Keratinocyte (primary cell): Measurements from ENCODE around the gene MYLK4. TPM values are rescaled to one million over a fixed set of nuclear protein-coding genes. Genes with fewer than 3 reads are reported as not detected.

ENCODE experiments used
- DNase-seq: peaks from one replicate; pipeline ENCODE4 v3.0.0-alpha.2; 2011; ENCODE audit warnings: low read depth, missing footprints, low spot score
- FAIRE-seq: peaks from 2 replicates; lab custom pipeline; 2011; peaks lifted over from hg19 to GRCh38; lab: Jason Lieb, UNC
- H2AFZ ChIP-seq: 2 replicates; pipeline ENCODE4 v1.6.0; 2012; ENCODE audit warnings: low read length, control low read depth, inconsistent platforms; ENCODE audit not compliant: control insufficient read depth
- H3K27ac ChIP-seq: 2 replicates; pipeline ENCODE4 v1.5.1; 2011; ENCODE audit warnings: low read length; ENCODE audit not compliant: control insufficient read depth, insufficient read depth
- H3K27me3 ChIP-seq: 3 replicates; pipeline ENCODE4 v1.6.0; 2011; ENCODE audit warnings: low read length; ENCODE audit not compliant: control insufficient read depth, insufficient read depth; ENCODE audit errors: extremely low read depth
- H3K36me3 ChIP-seq, 2 experiments: 2 replicates in 1 of 2; 3 replicates in 1 of 2; pipeline ENCODE4 v1.5.1; 2011; ENCODE audit warnings: low read length in 2 of 2, mild to moderate bottlenecking in 1 of 2; ENCODE audit not compliant: control insufficient read depth in 2 of 2, insufficient read depth in 2 of 2; ENCODE audit errors: extremely low read depth in 1 of 2
- H3K4me1 ChIP-seq: 3 replicates; pipeline ENCODE4 v1.5.1; 2011; ENCODE audit warnings: low read length; ENCODE audit not compliant: control insufficient read depth, insufficient read depth; ENCODE audit errors: extremely low read depth
- H3K4me2 ChIP-seq: 3 replicates; pipeline ENCODE4 v1.6.0; 2011; ENCODE audit warnings: low read depth, low read length; ENCODE audit not compliant: control insufficient read depth, insufficient read depth; ENCODE audit errors: extremely low read depth
- H3K4me3 ChIP-seq, 3 experiments: fragments of 200-600 bp in 1 of 3; sonication (generic) in 1 of 3; 2 replicates in 2 of 3; 3 replicates in 1 of 3; pipeline ENCODE4 v1.5.1; 2011 to 2016; ENCODE audit warnings: low read length in 3 of 3, mild to moderate bottlenecking in 3 of 3, control low read depth in 2 of 3, inconsistent platforms in 1 of 3, low read depth in 1 of 3, mixed read lengths in 1 of 3, mixed run types in 1 of 3, moderate library complexity in 1 of 3; ENCODE audit not compliant: control insufficient read depth in 2 of 3, insufficient read depth in 2 of 3; ENCODE audit errors: extremely low read depth in 1 of 3
- H3K79me2 ChIP-seq: 2 replicates; pipeline ENCODE4 v1.6.0; 2012; ENCODE audit warnings: low read length; ENCODE audit not compliant: control insufficient read depth, insufficient read depth
- H3K9ac ChIP-seq: 3 replicates; pipeline ENCODE4 v1.6.0; 2011; ENCODE audit warnings: low read length; ENCODE audit not compliant: control insufficient read depth, insufficient read depth; ENCODE audit errors: extremely low read depth
- H3K9me1 ChIP-seq: 3 replicates; pipeline ENCODE4 v1.6.0; 2011; ENCODE audit warnings: low read length; ENCODE audit not compliant: control insufficient read depth, insufficient read depth; ENCODE audit errors: extremely low read depth
- H3K9me3 ChIP-seq: 2 replicates; pipeline ENCODE4 v1.5.1; 2012; ENCODE audit warnings: low read depth, low read length; ENCODE audit not compliant: control insufficient read depth
- H4K20me1 ChIP-seq: 3 replicates; pipeline ENCODE4 v1.6.0; 2011; ENCODE audit warnings: low read length; ENCODE audit not compliant: control insufficient read depth, insufficient read depth; ENCODE audit errors: extremely low read depth
- EZH2 ChIP-seq: IDR thresholded peaks from one replicate; pipeline ENCODE4 v1.6.1; 2012; ENCODE audit warnings: inconsistent platforms, mild to moderate bottlenecking, low read length, moderate library complexity
- dilution Hi-C: fragments of 300-500 bp; cut with MboI; formaldehyde crosslinking; loops from one replicate; pipeline ENCODE4 v1.7.0; 2020; ENCODE audit warnings: low sequenced_read_pairs; ENCODE audit not compliant: extremely low pct_ligation_motif_present
- polyA plus RNA-seq, 5 experiments: library from polyadenylated mRNA; depleted of rRNA in 3 of 5; stranded (reverse) in 3 of 5; stranded (forward) in 1 of 5; unstranded in 1 of 5; fragments of >200 nt; gene quantifications; 1 replicate in 1 of 5; 2 replicates in 3 of 5; 3 replicates in 1 of 5; pipeline versions ENCODE4 v1.2.1 to v1.2.3, GENCODE V29; 2011 to 2012; ENCODE audit warnings: missing spikeins in 2 of 5, low read depth in 1 of 5, low replicate concordance in 1 of 5
- TF ChIP-seq, protein P1 (sequence below), 3 experiments: IDR thresholded peaks in 1 of 3; conservative IDR thresholded peaks in 1 of 3; optimal IDR thresholded peaks in 1 of 3; 2 replicates in 2 of 3; 3 replicates in 1 of 3; pipeline versions ENCODE3 to v1.5.1; 2011; ENCODE audit warnings: low read length in 3 of 3, mild to moderate bottlenecking in 3 of 3, moderate library complexity in 2 of 3, control low read depth in 1 of 3, inconsistent platforms in 1 of 3; ENCODE audit not compliant: insufficient read depth in 2 of 3; ENCODE audit errors: extremely low read depth in 1 of 3

MYLK4 gene
- polyA plus RNA-seq, 1 donor (not counting 4 experiments of a cell fraction or from before 2014, with no cell fraction given) = 0.31 TPM

DNA sequence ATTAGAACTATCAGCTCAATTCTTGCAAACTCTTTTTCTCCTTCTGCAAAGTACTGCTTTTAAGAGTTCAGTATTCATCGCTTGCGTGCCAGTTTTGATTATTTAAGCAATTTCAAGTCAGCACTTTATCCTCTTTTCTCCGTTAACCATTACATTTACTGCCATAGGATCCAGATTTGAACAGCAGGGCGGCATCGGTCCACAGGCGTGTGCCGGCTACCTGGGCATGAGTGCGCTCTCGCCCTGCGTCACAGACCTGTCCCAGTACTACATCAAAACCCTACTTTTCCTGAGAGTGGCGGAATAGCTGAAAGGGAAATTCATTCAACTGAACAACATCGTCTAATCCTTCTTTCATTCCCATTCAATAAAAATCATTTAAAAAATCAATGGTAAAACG is 53.4 kb downstream of the MYLK4 start:
- no peaks in the 10 kb centered on the region for H3K79me2 ChIP-seq
- TF ChIP-seq, protein P1, sequence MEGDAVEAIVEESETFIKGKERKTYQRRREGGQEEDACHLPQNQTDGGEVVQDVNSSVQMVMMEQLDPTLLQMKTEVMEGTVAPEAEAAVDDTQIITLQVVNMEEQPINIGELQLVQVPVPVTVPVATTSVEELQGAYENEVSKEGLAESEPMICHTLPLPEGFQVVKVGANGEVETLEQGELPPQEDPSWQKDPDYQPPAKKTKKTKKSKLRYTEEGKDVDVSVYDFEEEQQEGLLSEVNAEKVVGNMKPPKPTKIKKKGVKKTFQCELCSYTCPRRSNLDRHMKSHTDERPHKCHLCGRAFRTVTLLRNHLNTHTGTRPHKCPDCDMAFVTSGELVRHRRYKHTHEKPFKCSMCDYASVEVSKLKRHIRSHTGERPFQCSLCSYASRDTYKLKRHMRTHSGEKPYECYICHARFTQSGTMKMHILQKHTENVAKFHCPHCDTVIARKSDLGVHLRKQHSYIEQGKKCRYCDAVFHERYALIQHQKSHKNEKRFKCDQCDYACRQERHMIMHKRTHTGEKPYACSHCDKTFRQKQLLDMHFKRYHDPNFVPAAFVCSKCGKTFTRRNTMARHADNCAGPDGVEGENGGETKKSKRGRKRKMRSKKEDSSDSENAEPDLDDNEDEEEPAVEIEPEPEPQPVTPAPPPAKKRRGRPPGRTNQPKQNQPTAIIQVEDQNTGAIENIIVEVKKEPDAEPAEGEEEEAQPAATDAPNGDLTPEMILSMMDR (optimal IDR thresholded peaks at IDR 0.05 in 1 of 3, IDR thresholded peaks at IDR 0.05 in 1 of 3, conservative IDR thresholded peaks at IDR 0.05 in 1 of 3; ENCODE audit: extremely low read depth in 1 of 3, insufficient read depth in 2 of 3, low read length in 3 of 3) = peak in 1 of 3 experiments; percentile 1
- no peak for TF ChIP-seq EZH2
- FAIRE-seq = no peak
- no peaks in the 10 kb centered on the region for H3K9me1 ChIP-seq
- H3K36me3 ChIP-seq = no peaks in the 10 kb centered on the region
- no peaks in the 10 kb centered on the region for H3K27me3 ChIP-seq
- dilution Hi-C loops = no loop called here
- no peak overlapping the region for H2AFZ ChIP-seq
- H4K20me1 ChIP-seq = no peaks in the 10 kb centered on the region
- H3K4me3 ChIP-seq = no peak overlapping the region
- DNase-seq = no peak
- H3K9me3 ChIP-seq = no peaks in the 10 kb centered on the region
- H3K27ac ChIP-seq = no peak overlapping the region
- H3K9ac ChIP-seq = no peak overlapping the region
- no peak overlapping the region for H3K4me2 ChIP-seq
- no peaks in the 10 kb centered on the region for H3K4me1 ChIP-seq

GRCh38 chr6:2695454-2696095 is 55.1 kb downstream of the MYLK4 start:
- H3K9ac ChIP-seq = no peak overlapping the region
- H3K4me3 ChIP-seq = no peak overlapping the region
- no peak overlapping the region for H3K27ac ChIP-seq
- no peaks in the 10 kb centered on the region for H4K20me1 ChIP-seq
- no peaks in the 10 kb centered on the region for H3K79me2 ChIP-seq
- no peaks in the 10 kb centered on the region for H3K9me3 ChIP-seq
- DNase-seq (no peak), FAIRE-seq (no peak)
- TF ChIP-seq, protein P1 (optimal IDR thresholded peaks at IDR 0.05 in 1 of 3, IDR thresholded peaks at IDR 0.05 in 1 of 3, conservative IDR thresholded peaks at IDR 0.05 in 1 of 3; ENCODE audit: extremely low read depth in 1 of 3, insufficient read depth in 2 of 3, low read length in 3 of 3) = peak in 2 of 3 experiments; percentile 24
- TF ChIP-seq EZH2 = no peak
- H3K4me1 ChIP-seq = no peaks in the 10 kb centered on the region
- no peak overlapping the region for H2AFZ ChIP-seq
- H3K9me1 ChIP-seq = no peaks in the 10 kb centered on the region
- dilution Hi-C loops = no loop called here
- no peak overlapping the region for H3K4me2 ChIP-seq
- H3K27me3 ChIP-seq = no peaks in the 10 kb centered on the region
- no peaks in the 10 kb centered on the region for H3K36me3 ChIP-seq
